ENCODE measurements around the gene ELOVL3. TPM values are rescaled to one million over a fixed set of nuclear protein-coding genes. Genes with fewer than 3 reads are reported as not detected.

ELOVL3 gene
- total RNA-seq, 2 experiments from 2014 or later, result 0.48 TPM; not detected in 1

DNA sequence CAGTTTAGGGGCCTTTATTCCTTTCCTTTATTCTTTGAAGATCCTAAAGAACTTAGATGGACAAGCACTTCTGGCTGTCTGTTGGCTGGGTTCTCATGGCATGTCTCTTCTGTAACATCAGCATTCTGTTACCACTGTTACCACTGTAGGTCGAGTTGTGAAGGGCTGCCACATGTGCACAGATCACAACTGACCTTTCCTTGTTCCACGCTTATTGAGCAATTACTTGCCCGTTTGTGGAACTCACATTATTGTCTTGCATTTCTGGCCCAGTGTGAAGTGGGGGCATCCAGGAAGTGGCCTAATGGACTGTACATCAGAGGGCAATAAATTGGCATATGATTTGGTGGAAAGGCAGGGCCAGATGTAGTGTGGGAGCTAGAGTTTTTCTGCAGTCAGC is 42.9 kb downstream of the ELOVL3 start:
- CTCF ChIA-PET (ENCODE audit: unreplicated experiment), result no interaction called here

DNA sequence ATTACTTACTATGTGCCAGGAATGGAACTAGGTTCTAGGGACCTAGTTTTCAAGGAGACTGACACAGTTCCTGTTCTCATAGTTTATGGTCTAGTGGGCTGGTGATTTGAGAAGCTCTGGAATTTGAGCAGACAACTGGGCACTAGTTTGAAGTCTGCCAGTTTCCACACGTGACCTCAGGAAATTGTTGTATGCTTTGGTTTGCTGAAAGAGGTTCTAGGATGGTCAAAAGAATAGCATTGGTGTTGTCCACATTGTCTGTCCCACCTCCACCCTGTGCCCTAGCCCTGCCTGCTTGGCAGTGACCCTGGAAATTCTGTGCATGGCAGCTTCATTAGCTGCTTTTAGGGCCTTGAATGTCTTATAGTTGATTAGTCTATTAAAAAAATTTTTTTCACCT is 48.0 kb downstream of the ELOVL3 start:
- BruUV-seq (replicated peaks), result no TSS peak
- no peak for TF ChIP-seq EZH2phosphoT487 (IDR thresholded peaks at IDR 0.05; ENCODE audit: borderline replicate concordance, low read depth, low read length)
- TF ChIP-seq, protein P1, sequence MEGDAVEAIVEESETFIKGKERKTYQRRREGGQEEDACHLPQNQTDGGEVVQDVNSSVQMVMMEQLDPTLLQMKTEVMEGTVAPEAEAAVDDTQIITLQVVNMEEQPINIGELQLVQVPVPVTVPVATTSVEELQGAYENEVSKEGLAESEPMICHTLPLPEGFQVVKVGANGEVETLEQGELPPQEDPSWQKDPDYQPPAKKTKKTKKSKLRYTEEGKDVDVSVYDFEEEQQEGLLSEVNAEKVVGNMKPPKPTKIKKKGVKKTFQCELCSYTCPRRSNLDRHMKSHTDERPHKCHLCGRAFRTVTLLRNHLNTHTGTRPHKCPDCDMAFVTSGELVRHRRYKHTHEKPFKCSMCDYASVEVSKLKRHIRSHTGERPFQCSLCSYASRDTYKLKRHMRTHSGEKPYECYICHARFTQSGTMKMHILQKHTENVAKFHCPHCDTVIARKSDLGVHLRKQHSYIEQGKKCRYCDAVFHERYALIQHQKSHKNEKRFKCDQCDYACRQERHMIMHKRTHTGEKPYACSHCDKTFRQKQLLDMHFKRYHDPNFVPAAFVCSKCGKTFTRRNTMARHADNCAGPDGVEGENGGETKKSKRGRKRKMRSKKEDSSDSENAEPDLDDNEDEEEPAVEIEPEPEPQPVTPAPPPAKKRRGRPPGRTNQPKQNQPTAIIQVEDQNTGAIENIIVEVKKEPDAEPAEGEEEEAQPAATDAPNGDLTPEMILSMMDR (conservative IDR thresholded peaks at IDR 0.05; ENCODE audit: low read length), result no peak
- Histone ChIP-seq H3K9me2 (ENCODE audit: insufficient read depth, low read length) (no peaks in the 10 kb centered on the region), H3K4me2 (ENCODE audit: low read length) (no peak overlapping the region), H4K20me1 (ENCODE audit: insufficient read depth, low read length) (peaks cover 11% of the 10 kb centered on the region; the same call in 1 of the 2 replicates), H3K4me1 (ENCODE audit: insufficient read depth, low read length, poor library complexity, severe bottlenecking) (peaks cover 6% of the 10 kb centered on the region), H3K9me3 (ENCODE audit: low read length) (no peaks in the 10 kb centered on the region), H2AFZ (ENCODE audit: low read length) (no peak overlapping the region), H3K4me3 (ENCODE audit: low read depth, low read length, poor library complexity, severe bottlenecking) (no peak overlapping the region), H3K79me2 (ENCODE audit: insufficient read depth, low read depth, low read length) (peaks cover 15% of the 10 kb centered on the region; the same call in 1 of the 2 replicates), H3K36me3 (ENCODE audit: insufficient read depth, low read length) (peaks cover 20% of the 10 kb centered on the region), H3K27ac (ENCODE audit: low read depth, low read length, poor library complexity, severe bottlenecking) (no peak overlapping the region)
- no peak for DNase-seq (ENCODE audit: low spot score)
- POLR2A ChIA-PET, result interaction anchor here (0.7 kb wide), 1 partner anchor 53 kb away, joined by 3 read pairs; no protein-coding TSS in a partner anchor
- CTCF ChIA-PET (ENCODE audit: unreplicated experiment), result no interaction called here
- intact Hi-C loops (cut with micrococcal nuclease; ENCODE audit: unreplicated experiment), result no loop called here

More for the DNA sequence above, 42.9 kb downstream of the ELOVL3 start:
- Histone ChIP-seq H3K9me2 (ENCODE audit: insufficient read depth, low read length) (no peaks in the 10 kb centered on the region), H3K4me1 (ENCODE audit: insufficient read depth, low read length, poor library complexity, severe bottlenecking) (peaks cover 6% of the 10 kb centered on the region), H3K79me2 (ENCODE audit: insufficient read depth, low read depth, low read length) (peaks cover 8% of the 10 kb centered on the region; the same call in 1 of the 2 replicates), H3K4me2 (ENCODE audit: low read length) (no peak overlapping the region), H2AFZ (ENCODE audit: low read length) (no peak overlapping the region), H3K9me3 (ENCODE audit: low read length) (no peaks in the 10 kb centered on the region), H3K4me3 (ENCODE audit: low read depth, low read length, poor library complexity, severe bottlenecking) (no peak overlapping the region), H4K20me1 (ENCODE audit: insufficient read depth, low read length) (peaks cover 7% of the 10 kb centered on the region; the same call in 1 of the 2 replicates), H3K27ac (ENCODE audit: low read depth, low read length, poor library complexity, severe bottlenecking) (no peak overlapping the region), H3K36me3 (ENCODE audit: insufficient read depth, low read length) (peaks cover 31% of the 10 kb centered on the region)
- TF ChIP-seq, protein P1 (conservative IDR thresholded peaks at IDR 0.05; ENCODE audit: low read length), result no peak
- no peak for TF ChIP-seq EZH2phosphoT487 (IDR thresholded peaks at IDR 0.05; ENCODE audit: borderline replicate concordance, low read depth, low read length)
- intact Hi-C loops (cut with micrococcal nuclease; ENCODE audit: unreplicated experiment), result no loop called here
- POLR2A ChIA-PET, result interaction anchor here (1.5 kb wide), 1 partner anchor 9 kb away, joined by 6 read pairs; no protein-coding TSS in a partner anchor
- BruUV-seq (replicated peaks), result no TSS peak
- no peak for DNase-seq (ENCODE audit: low spot score)

DNA sequence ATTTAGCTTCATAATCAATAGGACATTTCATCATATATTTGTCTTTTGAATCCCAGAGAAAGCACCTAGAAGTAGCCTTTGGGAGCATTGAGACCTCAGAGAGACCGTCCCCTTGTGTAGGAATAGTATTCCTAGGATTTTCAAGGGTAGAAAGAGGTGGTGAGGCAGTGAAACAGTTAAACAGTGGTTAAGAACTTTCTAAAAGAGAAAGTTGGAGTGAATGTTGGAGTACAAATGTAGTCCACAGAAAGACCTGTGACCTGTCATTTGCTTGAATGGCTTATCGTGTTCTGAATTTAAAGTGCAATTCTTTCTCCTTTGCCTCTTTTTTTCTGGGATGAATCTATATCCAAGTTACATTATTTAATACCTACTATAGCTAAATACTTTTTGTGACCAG is 49.2 kb downstream of the ELOVL3 start:
- Histone ChIP-seq H3K4me1 (ENCODE audit: insufficient read depth, low read length, poor library complexity, severe bottlenecking) (peaks cover 11% of the 10 kb centered on the region), H3K79me2 (ENCODE audit: insufficient read depth, low read depth, low read length) (peaks cover 15% of the 10 kb centered on the region; the same call in 1 of the 2 replicates), H4K20me1 (ENCODE audit: insufficient read depth, low read length) (peaks cover 11% of the 10 kb centered on the region; the same call in 1 of the 2 replicates), H3K36me3 (ENCODE audit: insufficient read depth, low read length) (peaks cover 18% of the 10 kb centered on the region), H3K9me3 (ENCODE audit: low read length) (no peaks in the 10 kb centered on the region), H2AFZ (ENCODE audit: low read length) (no peak overlapping the region), H3K4me3 (ENCODE audit: low read depth, low read length, poor library complexity, severe bottlenecking) (no peak overlapping the region), H3K9me2 (ENCODE audit: insufficient read depth, low read length) (no peaks in the 10 kb centered on the region), H3K4me2 (ENCODE audit: low read length) (no peak overlapping the region), H3K27ac (ENCODE audit: low read depth, low read length, poor library complexity, severe bottlenecking) (no peak overlapping the region)
- TF ChIP-seq, protein P1 (conservative IDR thresholded peaks at IDR 0.05; ENCODE audit: low read length), result no peak
- no peak for TF ChIP-seq EZH2phosphoT487 (IDR thresholded peaks at IDR 0.05; ENCODE audit: borderline replicate concordance, low read depth, low read length)
- DNase-seq (ENCODE audit: low spot score), result no peak
- ChIA-PET CTCF (ENCODE audit: unreplicated experiment) (no interaction called here), POLR2A (no interaction called here)
- intact Hi-C loops (cut with micrococcal nuclease; ENCODE audit: unreplicated experiment), result no loop called here
- BruUV-seq (replicated peaks), result no TSS peak

All from OCI-LY7 (cell line).